Uterus (tissue), 2 donors: ENCODE measurements around the gene ANO7.

Experiments
- CTCF ChIP-seq, 4 experiments: fragments of 200-600 bp in 2 of 4; fragments of 450-650 bp in 2 of 4; sonication (generic) in 2 of 4; IDR thresholded peaks; one replicate each; pipeline ENCODE4 v1.5.1; 2016 to 2019; ENCODE audit warnings: antibody characterized with exemption in 4 of 4, mild to moderate bottlenecking in 2 of 4, moderate library complexity in 1 of 4
- POLR2A ChIP-seq, 2 donors: fragments of 450-650 bp; IDR thresholded peaks; one replicate each; pipeline ENCODE4 v1.6.1; 2016; ENCODE audit warnings: antibody characterized with exemption in 2 of 2, mild to moderate bottlenecking in 1 of 2, moderate library complexity in 1 of 2

GRCh38 chr2:241198381-241199279 is 10.2 kb downstream of the ANO7 start:
- no peak for TF ChIP-seq CTCF (IDR thresholded peaks at IDR 0.05)
- no peak for TF ChIP-seq POLR2A (IDR thresholded peaks at IDR 0.05)
